ENCODE measurements around the gene ATP10A.

Gene ATP10A, protein sequence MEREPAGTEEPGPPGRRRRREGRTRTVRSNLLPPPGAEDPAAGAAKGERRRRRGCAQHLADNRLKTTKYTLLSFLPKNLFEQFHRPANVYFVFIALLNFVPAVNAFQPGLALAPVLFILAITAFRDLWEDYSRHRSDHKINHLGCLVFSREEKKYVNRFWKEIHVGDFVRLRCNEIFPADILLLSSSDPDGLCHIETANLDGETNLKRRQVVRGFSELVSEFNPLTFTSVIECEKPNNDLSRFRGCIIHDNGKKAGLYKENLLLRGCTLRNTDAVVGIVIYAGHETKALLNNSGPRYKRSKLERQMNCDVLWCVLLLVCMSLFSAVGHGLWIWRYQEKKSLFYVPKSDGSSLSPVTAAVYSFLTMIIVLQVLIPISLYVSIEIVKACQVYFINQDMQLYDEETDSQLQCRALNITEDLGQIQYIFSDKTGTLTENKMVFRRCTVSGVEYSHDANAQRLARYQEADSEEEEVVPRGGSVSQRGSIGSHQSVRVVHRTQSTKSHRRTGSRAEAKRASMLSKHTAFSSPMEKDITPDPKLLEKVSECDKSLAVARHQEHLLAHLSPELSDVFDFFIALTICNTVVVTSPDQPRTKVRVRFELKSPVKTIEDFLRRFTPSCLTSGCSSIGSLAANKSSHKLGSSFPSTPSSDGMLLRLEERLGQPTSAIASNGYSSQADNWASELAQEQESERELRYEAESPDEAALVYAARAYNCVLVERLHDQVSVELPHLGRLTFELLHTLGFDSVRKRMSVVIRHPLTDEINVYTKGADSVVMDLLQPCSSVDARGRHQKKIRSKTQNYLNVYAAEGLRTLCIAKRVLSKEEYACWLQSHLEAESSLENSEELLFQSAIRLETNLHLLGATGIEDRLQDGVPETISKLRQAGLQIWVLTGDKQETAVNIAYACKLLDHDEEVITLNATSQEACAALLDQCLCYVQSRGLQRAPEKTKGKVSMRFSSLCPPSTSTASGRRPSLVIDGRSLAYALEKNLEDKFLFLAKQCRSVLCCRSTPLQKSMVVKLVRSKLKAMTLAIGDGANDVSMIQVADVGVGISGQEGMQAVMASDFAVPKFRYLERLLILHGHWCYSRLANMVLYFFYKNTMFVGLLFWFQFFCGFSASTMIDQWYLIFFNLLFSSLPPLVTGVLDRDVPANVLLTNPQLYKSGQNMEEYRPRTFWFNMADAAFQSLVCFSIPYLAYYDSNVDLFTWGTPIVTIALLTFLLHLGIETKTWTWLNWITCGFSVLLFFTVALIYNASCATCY (N-terminal part only)

DNA sequence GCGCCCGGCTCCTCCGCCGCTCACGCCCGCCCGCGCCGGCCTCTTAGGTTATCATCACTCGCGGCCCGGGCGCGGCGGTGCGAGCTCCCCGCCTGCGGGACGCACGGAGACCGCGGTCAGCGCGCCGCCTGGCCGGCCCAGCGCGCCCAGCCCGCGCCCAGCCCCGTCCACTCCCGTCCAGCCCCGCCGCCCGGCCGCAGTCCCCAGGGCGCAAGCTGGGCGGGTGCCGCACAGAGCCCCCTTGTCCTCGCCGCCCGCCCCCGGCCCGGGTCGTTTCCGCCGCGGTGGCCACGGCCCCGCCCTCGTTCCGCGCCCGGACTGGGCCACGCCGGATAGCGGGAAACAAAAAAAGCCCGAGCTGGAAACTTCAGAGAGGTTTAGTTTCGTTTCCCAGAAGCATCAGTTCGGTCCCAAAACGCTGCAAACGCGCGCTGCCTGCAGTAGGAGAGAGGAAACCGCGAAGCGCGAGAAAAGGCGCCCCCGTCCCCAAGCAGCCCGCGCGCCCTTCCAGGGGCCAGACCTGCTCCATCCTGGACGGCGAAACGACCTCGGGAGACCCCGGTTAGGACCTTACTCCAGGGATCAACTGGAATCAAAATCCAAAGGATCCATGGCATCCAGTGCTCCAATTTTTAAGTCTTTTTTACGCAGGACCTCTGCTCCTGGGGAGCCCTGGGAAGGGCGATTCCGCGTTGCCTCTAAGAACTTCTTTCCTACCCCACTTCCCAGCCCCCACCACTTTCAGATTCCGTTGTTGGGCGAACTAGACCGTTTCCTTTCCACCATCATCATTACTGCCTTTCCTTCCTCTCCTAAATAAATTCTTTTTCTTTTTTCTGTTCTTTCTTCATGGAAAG, at the start of gene ATP10A:
TSS of gene ATP10A (minus strand) at position 217 of the 857 bp plus-strand sequence. CDS start 231 bp downstream, outside the sequence.
- DNase-seq, result no peak

DNA sequence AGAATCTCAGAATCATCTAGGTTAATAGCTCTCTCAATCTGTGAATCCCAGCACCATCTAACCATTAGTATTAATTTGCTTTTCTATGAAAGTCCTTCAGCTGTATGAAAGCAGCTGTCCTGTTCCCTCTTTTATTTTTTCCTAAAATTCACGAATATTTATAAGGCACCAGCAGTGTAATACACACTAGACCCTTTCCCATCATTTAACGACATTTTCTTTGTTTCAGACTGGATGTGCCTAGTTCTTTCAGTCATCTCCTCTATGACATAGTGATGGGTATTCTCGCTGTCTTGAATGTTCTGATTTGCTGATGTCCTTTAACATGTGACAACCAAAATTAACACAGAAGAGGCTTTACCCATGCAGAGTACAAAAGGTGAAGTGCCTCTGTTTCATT, 48.9 kb upstream of the ATP10A start:
- no peak for DNase-seq

DNA sequence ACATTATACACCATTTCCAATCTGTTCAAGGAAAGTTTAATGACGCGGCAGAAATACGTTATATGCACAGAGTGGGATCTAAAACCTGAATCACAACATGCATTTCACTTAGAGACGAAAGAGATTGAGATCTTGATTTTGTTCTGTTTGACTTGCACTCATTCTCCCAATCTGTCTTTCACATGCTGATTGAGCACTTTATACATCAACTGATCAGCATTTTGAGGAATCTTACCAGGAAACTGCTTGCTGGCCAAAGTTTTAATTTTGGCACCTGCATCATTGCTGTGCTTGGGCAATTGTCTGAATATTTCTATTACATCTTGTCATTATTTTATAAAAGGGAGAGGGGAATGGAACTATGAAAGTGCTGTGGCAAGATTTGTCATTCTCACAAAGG, 47.7 kb upstream of the ATP10A start:
- no peak for DNase-seq

DNA sequence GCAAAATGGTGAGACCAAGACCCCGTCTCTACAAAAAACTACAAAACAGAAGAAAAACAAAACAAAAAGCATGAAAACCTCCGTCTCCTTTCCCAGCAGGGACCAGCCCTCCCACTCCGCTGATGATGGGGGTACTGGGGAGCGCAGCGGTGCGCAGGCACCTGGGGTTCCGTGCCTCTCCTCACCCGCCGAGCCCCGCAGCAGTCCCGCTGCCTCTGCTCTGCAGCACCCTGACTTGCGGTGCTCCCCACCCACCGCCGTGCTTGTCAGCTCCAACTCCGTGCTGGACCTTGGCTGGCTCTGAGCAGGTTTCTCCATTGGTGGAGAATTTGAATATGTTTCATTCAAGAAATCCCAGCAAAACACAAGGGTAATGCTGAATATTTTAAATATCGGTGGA, 46.7 kb upstream of the ATP10A start:
- no peak for DNase-seq

DNA sequence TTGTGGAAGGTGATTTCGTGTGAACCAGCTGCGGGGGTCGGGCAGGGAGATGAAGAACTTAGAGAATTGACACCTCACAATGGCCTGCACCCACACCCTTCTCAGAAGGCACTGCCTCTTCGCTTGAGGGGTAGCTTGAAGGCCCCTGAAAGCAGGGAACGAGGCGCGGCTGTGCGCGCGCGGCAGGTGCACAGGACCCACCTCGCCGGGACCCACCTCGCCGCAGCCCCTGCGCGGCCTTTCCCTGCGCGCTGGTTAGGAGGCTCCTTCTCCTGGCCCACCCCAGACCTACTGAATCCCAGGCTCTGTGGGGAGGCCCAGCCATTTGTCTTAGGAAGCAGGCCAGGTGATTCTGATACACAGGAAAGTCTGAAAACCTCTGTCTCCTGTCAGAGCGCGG, 46.2 kb upstream of the ATP10A start:
- DNase-seq, result no peak

DNA sequence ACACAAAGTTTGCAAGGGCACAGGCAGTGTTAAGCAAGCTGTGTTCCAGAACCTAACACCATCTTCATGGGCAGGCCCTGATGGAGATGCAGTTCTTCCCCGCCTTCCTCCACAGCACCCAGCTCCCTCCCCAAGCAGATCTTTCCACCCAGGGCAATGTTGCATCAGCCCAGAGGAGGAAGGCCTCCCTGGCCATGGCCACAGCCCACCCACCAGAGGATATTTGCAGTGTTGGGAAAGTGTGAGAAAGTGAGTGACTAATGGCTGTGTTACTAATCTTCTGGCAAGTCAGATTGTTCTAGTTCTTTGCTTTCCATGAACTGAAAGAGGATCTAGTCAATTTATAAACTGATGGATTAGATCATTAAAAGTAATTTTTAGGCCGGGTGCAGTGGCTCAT, 42.0 kb upstream of the ATP10A start:
- no peak for DNase-seq

DNA sequence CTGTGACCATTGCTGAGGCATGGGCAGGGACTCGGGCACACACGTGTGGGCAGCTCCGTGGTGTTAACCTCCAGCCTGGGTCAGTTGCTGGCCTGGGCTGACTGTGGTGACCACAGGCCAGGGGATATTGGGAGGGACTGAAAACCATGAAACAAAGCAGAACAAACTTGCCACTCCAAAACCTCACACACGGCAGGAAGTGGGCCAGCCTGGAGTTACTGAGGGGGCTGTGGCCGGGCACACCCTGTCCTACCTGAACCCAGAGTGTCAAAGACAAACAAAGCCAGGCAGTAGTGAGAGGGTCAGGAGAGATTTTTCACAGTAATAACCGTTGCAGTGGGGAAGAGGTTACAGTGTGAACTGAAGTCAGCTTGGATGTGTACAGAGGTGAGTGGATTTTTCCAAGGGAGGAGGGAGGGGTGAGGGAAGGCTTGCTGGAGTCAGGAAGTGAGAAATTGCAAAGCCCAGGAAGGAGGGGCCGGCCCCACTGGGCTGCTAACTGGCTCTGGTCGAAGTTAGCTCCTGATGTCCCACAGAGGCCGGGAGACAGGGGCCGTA, 40.0 kb upstream of the ATP10A start:
- no peak for DNase-seq

DNA sequence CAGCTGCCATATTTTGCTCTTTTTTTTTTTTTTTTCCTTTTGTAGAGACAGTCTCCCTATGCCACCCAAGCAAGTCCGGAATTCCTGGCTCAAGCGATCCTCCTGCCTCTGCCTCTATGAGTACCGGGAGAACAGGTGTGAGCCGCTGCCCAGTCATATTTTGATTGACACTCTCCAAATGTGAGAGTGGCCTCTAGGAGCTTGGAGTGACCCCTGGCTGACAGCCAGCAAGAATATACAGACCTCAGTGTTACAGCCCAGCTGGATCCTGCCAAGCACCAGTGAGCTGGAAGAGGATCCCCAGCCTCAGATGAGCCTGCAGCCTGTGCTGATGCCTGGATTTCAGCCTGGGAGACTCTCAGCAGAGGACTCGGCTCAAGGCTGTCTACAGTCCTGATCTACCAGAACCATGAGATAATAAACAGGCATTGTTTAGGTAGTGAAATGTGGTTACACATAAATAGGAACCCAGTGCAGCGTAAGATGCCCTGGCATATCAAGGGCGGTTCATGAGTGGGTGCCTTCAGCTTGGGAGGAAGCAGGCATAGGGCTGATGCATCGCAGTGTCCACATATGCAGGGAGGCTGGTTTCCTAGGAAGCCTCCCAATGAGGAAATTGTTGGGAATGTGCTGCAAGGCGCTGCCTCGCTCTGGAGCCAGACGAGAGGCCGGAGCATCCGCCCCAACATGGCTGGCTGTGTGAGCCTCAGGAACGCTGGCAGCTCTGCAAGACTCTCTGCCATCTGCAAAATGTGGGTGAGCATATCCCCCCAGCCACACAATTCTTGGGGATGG, 38.9 kb upstream of the ATP10A start:
- DNase-seq, result no peak

DNA sequence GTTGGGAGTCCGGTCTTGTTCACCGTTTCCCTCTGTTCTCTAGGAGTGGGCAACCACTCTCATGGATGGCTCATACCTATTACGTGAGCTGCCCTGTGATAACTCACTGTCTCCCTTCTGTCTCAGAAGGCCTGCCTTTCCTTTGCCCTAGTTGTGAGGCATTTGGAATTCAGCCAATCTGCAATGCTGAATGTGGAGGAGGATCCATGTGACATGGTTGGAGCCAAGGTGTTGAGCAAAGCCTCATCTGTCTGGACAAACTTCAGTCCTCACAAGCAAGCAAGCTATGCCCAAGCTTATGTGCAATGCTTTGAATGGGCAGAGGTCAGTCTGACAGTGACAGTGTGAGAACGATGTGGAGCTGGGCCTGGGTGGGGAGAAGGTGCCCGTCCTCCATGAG, 37.8 kb upstream of the ATP10A start:
- DNase-seq, result no peak

DNA sequence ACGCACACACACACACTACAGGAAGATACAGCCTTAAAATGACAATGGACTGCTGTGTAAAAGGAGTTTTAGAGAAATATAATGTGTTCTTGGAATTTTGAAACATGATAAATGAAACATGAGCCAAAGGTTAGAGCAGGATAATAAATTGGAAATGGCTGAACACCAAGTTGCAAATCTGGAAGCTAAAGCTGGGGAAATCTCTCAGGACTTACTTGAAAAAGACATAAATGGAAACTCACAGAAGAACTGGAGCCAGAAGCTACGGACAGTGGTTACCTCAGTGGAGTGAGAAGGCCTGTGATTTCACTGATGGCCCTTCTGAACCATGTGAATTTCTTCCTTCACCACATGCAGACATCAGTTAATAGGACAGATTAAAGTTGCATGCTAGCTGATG, 37.3 kb upstream of the ATP10A start:
- DNase-seq, result no peak

DNA sequence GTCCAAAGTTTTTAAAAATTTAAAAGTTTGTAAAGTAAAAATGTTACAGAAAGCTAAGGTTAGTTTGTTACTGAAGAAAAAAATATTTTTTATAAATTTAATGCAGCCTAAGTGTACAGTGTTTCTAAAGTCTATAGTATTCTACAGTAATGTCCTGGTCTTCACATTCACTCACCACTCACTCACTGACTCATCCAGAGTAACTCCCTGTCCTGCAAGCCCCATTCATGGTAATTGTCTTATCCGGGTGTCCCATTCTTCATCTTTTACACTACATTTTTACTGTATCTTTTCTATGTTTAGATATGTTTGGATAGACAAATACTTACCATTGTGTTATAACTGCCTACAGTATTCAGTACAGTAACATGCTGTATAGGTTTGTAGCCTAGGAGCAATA, 36.7 kb upstream of the ATP10A start:
- DNase-seq, result no peak

DNA sequence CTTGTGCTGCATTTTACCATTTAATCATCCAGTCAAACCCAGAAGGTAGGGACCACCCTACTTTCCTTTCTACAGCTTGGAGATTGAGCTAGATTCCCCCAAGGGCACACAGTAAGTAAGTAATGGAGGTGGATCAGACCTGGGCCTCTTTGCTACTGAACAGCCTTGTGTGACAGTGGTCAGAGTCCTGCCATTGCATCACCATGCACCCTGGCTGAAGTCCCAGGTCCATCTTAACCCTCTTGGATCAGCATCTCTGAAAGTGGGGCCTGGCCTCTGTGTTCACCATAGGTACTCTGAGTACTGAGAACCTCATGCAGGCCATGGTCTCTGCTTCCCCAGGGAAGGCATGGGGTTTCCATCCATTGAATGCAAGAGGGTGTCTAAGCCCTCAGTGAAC, 34.5 kb upstream of the ATP10A start:
- no peak for DNase-seq

DNA sequence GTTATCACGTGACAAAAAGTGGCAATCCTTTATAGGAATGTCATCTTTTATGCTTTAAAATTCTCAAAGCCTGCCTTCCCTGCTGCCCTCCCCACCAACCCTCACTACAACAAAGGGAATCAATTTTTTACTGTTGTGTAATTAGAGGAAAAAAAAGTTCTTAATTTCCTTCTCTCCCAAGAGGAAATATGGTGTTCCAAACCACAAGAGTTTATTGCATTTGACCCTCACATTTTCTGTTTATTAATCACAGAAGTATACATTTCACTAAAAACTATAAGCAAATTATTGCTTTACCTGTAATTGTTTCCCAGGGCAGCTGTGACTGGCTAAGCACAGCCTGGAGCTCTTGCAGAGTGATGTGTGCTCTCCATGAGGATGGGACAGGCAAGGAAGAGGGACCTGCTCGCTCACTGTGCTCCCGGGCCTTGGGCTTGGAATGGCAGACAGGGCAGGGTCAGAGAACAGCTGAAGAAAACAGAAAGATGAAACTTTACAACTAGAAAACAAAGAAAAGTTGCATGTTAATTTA, 31.3 kb upstream of the ATP10A start:
- DNase-seq, result no peak

DNA sequence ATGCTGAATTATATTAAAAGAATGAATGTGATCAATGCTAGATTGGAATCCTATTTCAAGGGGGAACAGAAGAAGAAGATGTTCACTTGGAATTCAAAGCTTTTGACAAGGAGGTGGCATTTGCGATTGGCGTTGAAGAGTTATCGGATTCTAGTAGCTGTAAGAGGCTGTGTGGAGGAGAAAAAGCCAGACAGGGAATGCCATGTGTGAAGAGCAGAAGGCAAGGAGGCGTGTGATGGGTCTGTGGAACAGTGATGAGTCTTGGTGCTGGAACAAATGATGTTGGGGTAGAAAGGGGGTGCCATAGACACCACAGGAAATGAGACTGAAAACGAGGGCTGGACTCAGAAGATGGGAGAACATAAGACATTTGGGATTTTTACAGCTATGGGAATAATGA, 30.5 kb upstream of the ATP10A start:
- DNase-seq, result no peak

DNA sequence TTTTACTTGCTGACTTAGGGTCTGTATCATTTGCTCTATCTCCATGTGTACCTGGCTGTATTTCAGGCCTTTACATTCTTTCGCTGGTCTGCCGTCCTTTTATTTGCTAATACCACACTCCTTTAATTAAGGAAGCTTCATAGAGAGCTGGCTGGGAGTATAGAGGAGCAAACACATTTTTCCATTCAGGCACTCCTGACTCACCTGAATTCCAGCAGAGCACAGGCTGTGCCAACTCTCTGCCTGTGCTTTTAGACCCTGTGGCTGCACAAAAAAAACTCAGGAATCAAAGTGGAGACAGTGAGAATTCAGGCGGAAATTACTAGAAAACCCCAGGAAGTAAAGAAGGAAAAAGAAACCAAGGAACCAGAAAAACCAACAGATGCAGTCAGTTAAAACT, 29.0 kb upstream of the ATP10A start:
- no peak for DNase-seq

DNA sequence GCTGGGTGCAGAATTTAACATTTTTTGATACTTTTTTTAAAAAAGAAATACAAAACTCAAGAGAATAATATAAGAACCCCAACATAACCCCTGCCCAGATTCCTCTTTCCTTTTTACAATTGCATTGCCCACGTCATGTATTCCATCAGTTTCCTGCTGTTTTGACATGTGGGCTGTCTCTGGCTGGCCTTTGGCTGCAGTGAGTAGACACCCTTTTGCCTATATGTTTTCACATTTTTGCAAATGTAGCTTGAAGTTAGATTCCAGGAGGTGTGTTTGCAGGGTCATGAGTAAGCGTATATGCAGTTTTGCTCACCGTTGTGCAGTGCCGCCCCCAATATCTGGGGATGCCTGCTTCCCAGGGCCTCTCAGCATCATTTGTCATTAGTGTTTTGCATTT, 28.0 kb upstream of the ATP10A start:
- DNase-seq, result no peak

DNA sequence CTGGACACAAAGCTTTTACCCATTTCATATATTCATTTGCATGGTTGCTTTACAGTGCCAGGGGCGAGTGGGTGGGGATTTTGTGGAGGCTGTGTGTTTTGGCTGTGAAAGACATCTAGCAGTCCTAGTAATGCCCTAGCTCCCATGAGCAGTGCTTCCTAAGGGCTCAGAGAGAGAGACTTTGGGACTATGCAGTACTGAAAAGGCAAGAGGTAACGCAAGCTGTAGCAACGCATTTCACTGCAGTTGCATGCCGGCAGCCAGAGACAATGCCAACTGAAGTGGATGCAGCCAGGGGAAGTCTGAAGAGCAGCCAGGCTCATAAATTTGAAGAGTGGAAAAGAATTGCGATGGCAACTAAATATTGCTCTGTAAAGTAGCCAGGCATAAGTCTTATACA, 27.4 kb upstream of the ATP10A start:
- DNase-seq, result no peak

DNA sequence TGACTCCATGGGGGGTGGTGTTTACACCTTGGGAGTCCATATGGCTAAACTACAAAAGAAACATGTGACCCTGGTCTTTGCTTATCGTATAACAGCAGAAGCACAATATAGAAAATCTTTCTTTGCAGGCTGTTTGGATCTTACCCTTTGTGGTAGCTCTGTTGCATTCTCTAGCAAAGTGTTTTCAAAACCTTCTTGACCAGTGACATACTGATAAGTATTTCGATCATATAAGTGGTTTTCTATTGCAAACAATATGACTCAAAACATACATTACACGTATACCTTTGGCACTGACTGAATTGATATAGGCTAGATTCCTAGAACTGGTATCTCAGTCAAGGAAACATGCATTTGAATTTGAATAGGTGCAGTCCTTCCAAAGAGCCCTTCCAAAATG, 24.7 kb upstream of the ATP10A start:
- DNase-seq, result no peak

DNA sequence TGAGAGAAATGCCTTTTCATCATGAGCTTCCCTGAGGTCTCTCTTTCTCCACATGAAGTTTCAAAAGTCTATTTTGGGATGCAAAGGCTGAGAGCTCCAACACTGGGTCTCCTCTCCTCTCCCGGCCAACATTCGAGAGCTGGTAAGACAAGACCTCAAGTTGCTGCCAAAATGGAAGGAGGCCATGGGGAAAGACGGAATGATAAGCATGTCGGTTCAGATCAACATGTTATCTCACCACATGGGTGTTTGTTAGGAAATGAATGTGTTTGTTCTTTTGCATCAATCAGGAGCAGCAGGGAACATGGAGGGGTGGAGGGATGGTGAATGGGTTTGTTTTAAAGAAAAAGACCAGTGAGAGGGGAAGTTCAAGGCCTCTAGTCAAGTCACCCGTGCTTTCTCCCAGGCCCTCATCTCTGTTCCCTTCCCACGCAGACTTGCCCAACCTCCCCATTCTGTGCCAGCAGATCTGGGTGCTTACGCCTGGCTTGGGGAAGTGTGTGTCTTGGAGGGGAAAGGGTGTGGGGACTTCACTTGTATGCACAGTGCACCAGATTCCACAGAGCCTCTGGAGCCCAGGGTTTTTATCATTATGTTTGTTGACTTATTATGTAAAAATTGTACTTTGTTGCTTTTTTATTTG, 23.5 kb upstream of the ATP10A start:
- DNase-seq, result no peak

DNA sequence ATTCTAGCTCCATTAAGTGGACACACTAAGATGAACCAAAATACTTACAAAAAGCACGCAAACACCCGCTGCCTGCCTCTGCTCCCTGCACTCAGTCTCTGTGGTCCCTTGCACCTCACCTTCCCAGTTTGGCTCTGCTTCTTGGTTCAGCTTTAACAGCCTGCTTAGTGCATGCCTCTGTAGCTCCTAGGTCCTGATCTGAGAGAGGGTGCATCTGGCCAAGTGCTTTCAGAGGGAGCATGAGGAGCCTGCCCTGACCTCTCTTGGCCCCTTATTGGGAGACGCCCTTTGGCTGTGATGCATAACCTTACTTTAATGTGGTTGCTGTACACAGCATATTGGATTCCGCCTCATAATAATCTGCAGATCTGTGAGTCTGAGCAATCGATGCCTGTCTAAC, 21.2 kb upstream of the ATP10A start:
- no peak for DNase-seq
